HK-2 (cell line): ENCODE measurements around the gene OPN1SW.

ENCODE experiments used
- DNase-seq: peaks from one replicate; pipeline ENCODE4 v3.0.0-alpha.2; 2018; ENCODE audit not compliant: unreplicated experiment

The OPN1SW gene

DNA sequence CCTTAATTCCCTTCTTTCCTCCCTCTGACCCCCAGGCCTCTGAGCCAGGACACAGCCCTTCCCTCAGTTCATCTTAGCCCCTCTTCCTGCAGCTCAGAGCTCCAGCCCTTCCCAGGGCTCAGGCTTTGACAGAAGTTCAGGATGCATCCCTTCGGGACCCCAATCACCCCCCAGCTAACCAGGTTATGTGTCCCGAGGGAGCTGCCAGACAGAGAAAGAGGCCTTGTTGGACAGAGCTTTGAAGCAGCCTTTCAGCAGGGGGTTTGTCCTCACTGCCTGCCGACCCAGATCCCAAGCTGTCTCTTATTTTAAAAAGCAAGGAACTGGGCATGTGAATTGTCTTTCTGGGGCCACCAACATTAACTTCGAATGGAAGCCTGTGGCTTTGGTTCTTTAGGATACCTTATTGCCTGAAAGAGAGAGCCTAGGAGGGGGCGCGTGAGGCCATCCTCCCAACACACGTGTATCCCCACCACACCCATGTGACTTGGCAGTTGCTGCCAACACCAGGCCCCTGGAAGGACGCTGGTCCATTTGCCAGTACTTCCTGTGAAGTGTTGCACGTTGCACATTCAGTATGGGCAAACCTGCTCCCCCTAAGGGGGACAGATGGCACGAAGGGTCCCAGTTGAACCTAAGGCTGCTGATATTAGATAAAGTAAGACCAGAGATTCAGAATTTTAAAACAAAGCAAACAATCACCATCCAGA lies 17.0 kb upstream of the OPN1SW start:
- no peak for DNase-seq

DNA sequence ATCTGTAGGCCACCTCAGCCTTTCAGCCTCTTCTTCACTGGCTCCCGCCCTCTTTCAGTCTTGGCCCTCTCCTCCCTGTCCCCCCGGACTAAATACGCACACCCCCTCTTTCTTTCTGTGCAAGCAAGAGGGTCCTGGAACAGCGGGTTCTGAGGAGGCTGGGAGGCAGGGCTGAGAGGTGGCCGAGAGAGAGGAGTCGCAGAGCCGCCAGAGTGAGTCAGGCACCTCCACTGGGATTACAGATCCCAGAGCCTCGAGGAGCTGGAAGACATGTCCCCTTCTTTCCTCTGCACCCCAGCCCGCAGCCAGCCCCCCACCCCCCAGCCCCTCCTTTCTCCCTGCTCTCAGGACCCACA lies 16.4 kb upstream of the OPN1SW start:
- peak; percentile 30 for DNase-seq

DNA sequence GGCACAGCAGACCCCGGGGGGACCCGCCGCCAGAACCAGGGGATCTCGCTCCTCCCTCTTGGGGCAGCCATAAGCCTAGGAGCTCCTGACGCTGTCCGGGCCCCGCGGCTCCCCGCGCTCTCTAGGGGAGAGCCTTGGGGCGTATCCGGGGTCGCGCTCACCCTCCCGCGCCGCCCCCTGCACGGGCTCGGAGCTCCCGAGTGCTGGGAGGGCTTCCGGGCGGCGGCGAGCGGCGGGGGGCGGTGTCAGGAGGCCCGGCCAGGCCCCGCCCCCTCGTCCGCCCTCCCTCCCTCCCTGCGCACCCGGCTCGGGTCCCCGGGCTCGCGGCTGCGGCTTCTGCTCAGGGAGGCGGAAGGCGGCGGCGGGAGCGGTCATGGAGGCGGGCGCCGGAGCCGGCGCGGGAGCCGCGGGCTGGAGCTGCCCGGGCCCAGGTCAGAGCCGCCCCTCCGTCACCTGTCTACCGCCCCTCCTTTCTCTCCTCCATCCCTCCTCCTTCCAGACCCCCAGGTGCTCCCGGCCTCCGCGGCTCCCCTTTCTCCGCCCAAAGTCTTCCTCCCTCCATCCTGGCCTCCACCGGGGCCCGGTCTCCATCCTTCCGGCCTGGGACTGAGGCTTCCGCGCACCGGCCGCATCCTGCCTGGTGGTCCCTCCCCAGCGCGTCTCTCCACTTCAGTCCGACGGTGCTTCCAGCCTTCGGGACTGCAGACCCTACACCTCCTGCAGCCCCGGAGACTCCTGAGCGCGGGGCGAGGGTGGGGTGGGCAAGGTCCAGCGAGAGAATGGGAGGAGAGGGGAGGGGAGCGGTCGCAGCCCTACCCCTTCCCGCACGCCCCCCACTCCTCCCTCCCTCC lies 15.8 kb upstream of the OPN1SW start, which contains the start of gene CCDC136:
Gene CCDC136 (plus strand): TSS at position 848 of the 851 bp plus-strand sequence. CDS start 444 bp downstream, outside the sequence.
- DNase-seq: peak; percentile 67

DNA sequence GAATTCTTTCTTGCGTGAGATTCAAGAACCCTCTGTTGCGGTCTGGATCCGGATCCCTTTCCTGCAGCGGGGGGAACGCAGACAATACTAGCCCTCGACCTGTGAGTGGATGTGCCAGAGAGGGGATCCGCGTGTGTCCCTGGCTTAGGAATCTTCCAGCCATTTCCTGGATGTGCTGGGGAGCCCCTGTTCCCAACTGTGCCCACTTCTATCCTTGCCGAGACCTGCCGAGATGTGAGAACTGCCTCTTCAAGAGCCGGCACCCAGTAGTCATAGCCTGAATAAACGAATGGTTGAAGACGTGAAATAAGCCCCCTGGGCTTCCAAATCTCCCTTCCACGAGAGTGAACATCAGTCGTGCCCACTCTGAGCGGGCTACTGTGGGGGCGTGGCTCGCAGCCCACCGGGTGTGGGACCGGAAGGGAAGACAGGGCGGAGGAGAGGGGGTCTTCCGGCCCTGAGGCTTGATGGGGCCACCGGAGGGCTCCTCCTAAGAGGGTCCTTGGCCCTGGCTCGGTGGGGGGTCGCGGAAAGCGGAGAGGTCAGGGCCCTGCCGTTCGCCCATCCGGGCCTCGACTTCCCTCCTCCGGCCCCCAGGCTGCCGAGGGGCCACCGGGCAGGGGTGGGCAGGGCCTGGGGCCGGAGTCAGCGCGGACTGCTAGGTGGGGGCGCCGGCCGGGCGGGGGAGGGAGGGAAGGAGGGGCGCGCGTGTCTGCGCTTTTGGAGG lies 14.9 kb upstream of the OPN1SW start:
- no peak for DNase-seq

DNA sequence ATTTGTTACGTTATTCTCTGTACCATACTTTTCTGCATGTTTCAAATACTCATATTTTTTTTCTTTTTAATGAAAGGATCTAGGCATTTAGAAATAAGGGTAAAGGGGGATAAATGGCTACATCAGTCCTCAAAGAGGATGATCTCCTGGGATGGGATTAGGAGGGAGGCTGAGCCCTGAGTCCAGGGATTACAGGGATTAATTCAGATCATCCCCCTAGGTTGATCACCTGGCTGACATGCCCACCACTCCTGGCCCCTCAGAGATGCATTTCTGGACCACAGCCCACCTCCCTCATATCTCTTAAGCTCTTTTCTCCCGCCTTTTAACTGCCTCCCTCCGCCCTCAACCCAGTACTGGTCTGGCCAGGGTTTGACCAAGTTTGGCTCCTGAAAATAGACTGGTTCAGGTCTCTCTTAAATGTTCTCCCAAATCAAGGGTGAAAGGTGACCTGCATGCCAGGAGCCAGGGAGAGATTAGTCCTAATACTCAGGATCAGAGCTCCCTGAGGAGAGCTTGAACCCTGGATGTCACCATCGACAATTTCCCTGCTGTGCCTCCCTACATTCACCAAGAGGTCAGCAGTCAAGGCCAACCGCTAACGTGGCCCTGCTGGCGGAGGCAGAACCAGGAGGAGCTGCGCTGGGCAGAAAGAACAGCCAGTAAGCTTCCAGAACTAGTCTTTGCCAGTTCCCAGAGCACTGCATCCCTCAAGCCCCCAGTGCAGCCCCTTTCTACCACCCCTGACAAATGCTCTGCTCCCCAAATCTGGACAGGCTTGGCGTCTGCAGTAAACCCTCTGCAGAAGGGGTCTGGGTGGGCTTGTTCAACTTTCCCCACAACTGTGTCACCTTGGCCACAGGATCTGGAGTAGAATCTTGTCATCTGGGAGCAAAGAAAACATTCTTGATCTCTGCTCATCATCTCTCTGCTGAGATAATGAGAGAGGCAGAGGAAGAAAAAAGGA lies 13.1 kb upstream of the OPN1SW start:
- no peak for DNase-seq

DNA sequence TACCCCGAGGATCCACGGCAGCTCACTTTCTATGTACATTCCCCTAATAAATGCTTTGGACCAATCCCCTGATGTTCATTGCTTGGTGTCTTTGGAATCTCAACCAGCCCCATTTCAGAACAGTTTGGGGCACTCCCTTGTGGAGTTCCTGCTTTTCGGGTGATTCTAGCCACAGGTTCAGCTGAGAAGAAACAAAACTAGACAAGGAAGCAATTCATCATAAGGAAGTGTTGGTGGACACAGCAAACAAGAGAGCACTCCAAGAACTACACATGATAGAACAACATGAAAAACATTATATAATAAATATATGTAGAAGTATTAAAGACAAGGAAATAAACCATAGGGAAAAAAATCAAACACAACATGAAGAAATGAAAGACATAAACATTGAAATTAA lies 10.1 kb upstream of the OPN1SW start:
- DNase-seq: no peak

DNA sequence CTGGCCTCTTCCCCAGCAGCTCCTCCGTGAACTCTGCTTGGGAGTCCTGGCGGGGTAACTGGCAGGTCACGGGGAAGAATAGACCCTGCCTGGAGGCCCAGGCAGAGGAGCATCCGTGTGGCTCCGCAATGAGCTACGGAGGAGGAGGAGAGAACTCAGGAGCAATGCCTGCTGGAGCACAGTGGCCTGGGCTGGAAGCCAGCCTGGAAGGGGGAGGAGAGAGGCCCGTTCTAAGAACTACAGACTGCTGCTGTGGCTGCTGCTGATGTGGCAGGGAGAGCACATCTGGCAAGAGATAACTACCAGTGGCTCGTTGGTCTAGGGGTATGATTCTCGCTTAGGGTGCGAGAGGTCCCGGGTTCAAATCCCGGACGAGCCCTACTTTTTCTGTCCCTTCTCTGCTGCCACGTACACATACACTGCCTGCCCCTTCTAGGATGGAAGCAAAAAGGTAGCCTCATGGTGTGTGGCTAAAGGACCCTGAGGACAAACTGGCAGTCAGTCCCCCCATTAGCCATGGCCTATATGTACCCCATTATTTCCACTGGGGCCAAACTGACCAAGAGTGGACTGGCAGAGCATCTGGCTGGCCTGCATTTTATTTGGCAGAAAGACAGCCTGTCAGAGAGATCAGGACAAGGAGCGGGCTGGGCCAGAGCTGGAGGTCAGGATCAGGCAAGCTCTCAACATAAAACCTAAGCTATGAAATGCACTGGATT lies 7.7 kb upstream of the OPN1SW start:
- no peak for DNase-seq

DNA sequence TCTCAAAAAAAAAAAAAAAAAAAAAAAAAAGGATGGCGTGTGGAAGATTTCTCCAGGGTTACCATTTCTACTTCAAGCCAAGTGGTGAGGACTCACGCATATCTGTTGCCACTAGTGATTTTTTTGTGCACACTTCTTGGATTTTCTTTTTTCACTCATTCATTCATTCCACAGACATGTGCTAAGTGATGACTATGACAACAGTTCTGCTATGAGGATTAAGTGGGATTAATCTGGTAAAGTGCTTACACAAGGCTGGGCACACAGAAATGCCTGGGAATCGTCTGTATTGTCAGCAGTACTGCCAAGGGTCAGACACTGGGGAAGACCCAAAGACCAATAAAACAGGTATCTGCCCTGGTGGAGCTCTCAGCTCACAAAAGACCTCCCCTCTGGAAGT lies 6.3 kb upstream of the OPN1SW start:
- no peak for DNase-seq

DNA sequence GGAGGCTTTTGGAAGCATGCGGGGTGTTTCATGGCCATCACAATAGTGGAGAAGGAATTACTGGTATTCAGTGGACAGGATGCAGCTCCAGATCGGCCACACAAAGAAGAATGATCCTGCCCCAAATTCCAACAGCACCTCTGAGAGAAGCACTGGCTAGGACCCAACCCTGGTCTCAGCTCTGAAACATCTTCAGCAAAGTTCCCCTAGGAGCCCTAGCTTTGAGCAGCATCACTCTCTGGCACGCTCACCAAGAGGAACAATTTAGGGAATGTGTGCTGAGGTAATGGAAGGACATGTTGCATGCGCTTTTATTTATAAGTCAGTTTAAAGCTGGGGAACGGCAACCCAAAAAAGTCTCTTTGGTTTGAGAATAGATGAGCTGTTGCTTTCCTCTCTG lies 5.5 kb upstream of the OPN1SW start:
- no peak for DNase-seq

DNA sequence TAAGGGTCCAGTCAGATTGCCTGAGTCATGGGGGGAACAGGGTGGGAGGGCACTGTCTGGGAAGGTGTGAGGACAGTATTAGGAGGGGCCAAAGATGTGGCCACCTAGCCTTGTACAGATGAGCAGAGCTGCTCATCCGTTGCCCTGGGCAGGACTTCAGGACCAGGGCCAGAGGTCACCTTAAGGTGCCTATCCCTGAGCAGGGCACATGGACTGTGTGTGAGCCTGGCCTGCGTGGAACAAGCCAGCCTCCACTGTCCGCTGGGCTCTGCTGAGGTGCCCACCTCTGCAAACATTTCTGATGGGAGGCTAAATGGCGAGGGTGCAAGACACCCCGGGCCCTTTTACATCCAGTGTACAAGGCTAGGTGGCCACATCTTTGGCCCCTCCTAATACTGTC lies 3.4 kb upstream of the OPN1SW start:
- no peak for DNase-seq

DNA sequence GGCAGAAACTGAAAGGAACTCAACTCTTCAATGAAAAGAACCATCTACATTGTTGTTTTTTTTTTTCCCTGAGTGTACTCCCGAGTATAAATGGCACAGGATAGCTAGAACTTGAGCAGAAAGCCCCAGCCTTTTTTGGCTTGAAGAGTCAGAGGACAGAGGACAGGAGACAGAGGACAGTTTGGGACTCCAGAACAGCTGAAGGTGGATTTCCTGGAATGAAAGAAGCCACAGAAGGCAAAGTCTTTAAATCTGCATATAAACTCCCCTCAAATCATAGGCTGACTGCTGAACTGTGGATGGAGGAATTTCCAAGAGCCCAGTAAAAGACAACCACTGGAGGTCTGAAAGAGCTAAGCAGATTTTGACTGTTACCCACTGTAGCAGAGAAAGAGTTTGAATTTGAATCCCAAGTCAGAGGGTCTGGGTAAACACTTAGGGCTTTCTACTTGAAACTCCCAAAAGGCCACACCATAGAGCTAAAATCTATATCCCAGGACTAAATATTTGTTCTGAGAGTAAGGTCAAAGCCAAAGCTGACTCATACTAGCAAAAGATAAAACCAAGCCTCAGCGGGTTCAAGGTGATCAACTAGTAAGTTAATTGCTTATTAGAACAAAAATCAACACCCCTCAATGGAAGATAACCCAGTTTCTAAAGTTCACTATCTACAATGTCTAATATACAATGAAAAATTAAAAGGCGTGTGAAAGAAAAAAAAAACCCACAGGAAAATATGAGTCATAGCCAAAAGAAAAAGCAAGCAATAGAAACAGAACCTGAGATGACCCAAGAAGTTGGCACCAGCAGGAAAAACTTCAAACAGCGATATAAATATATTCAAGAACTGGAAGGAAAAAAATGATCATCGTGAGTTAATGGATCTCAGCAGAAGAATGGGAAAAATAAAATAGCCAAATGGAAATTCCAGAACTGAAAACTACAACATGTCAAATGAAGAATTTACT lies 1.8 kb upstream of the OPN1SW start:
- no peak for DNase-seq

DNA sequence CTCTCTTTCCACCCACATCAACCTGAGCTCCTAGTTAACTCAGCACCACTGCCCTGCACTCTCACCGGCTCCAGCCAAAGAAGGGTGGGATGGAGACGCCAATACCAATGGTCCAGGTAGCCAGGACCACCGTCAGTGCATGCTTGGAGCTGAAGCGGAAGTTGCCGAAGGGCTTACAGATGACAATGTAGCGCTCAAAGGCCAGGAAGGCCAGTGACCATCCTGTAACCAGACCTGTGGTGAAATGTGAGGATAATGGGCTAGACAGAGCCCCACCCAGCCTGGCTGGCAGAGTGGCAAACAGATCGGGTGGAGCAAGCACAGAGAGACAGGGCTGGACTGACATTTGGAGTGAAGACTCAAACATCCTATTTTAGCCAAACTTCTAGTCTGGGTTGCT lies 673 bp downstream of the OPN1SW start:
- DNase-seq: no peak

DNA sequence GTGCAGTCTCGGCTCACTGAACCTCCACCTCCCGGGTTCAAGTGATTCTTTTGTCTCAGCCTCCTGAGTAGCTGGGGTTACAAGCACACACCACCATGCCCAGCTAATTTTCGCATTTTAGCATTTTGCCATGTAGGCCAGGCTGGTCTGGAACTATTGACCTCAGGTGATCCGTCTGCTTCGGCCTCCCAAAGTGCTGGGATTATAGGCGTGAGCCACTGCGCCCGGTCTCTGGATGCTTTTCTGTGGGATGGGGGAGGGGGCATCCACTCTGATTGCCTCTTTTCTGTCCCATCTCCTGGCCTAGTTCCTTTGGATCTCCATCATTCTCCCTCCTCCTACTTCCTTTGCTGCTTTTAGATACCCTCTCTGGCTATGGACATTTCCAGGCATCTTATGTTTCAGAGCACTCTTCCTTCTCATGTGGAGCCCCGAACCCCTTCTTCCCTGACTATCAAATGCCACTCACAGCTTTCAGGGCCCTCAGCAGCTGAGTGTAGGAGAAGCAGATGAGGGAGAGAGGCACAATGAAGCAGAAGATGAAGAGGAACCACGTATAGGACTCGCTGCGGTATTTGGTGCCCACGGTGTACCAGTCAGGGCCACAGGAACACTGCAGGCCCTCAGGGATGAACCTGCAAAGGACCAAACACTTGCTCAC lies 1.4 kb downstream of the OPN1SW start:
- no peak for DNase-seq

DNA sequence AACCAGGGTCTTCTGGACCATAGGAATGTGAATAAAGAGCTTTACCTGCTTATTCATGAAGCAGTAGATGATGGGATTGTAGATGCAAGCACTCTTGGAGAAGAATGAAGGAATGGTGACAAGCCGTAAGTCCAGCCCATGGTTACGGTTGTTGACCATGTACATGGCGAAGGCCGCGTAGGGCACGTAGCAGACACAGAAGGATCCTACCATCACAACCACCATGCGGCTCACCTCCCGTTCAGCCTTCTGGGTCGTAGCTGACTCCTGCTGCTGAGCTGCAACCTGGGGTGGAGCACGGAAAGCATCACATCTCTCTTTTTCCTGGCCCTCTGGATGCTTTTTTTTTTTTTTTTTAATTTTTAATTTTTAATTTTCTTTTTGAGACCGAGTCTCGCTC lies 2.0 kb downstream of the OPN1SW start:
- DNase-seq: no peak

DNA sequence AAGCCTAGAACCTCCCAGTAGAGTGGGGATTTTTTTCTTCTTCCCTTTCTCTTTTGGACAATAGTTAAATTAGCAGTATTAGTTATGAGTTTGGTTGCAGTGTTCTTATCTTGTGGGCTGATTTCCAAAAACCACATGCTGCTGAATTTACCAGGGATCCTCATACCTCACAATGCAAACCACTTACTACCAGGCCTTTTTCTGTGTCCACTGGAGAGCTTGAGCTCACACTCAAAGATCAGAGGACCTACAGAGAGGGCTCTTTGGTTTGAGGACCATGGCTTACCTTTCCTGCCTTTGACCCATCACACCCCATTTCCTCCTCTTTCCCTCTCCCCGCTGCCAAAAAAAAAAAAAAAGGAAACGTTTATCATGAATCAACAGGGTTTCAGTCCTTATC lies 5.4 kb downstream of the OPN1SW start:
- no peak for DNase-seq

DNA sequence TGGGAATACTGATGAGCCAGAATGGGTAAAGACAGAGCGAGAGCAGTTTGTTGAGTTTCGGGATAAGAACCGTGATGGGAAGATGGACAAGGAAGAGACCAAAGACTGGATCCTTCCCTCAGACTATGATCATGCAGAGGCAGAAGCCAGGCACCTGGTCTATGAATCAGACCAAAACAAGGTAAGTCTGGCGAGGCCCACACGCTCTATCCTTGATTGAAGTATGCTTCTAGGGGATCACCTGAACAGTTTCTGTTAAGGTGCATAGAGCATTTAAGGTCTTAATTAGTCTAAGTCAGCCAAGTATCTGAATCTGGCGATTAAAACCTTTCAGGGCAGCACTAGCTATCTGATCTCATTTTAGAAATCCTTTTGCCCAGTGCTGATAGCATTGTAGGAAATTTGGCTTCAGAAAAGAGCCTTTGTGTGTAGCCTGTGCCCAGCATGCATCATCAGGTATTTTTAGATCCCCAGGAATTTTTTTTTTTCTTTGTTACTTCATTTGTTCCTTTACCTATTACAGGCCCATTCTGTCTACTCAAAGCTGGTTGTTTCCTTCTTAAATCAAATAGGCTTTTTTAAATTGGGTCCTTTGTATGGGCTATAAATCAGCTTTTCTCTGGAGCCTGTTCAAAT lies 8.0 kb downstream of the OPN1SW start:
- no peak for DNase-seq

DNA sequence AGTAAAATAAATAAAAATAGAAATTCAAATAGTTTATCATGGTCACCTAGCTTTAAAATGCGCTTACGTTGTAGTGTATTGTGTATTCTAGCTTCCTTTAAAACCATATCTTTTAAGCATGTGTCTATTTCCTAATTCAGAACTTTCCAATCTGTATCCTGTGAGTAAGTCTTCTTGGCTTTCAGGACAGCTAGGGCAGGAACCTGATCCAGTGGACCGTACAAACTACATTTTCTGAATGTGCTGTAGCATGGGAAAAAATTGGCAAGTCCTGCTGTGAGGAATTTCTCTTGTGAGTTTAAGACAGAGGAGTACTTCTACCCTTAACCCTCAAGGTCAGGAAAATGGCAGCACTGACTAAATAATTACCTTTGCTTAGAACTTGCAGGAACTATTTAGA lies 12.1 kb downstream of the OPN1SW start:
- no peak for DNase-seq

DNA sequence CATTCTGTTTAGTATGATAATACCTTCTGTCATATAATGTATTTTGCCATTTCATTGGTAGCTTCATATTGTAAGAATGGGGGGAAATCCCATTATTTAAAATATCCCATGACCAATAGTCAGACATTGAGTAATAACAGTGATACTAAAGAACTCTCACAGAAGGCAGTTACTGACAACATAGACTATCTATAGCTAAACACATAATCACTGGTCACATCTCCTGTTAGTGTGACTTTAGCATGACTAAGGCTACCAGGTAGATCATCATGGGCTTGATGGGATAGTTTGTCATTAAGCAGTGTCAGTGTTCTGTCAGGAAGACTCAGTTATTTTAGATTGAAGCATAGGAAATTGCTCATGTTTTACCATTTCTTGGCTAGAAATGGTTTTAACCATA lies 16.4 kb downstream of the OPN1SW start:
- DNase-seq: no peak

DNA sequence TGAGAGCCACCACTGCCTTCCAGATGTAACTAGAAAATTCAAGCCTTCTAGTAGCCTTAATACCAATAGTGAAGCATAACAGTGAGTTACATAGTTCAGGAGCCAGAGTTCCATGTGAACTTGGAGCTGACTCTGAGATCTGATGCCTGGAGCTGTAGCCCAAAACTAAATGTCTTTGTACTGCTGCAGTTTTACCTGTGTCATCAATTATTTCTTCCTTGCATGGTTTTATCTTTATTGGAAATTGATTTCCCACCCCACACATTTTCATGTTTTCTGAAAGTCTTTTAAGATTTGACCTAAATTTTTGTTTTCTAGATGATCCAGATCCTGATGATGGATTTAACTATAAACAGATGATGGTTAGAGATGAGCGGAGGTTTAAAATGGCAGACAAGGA lies 17.0 kb downstream of the OPN1SW start:
- DNase-seq: no peak
